ENCODE results near the gene BMP2. TPM values are rescaled to one million over a fixed set of nuclear protein-coding genes. Genes with fewer than 3 reads are reported as not detected.

Gene BMP2
- polyA plus RNA-seq, 1 donor (not counting 4 experiments of a cell fraction or from before 2014, with no cell fraction given) = 3.6 TPM

GRCh38 chr20:6719369-6719721 lies 48.1 kb upstream of the BMP2 start:
- H3K27ac ChIP-seq (ENCODE audit: control insufficient read depth, insufficient read depth, low read length) = no peak overlapping the region
- H4K20me1 ChIP-seq (ENCODE audit: control insufficient read depth, extremely low read depth, insufficient read depth, low read length) = no peaks in the 10 kb centered on the region
- peaks cover 13% of the 10 kb centered on the region for H3K4me1 ChIP-seq (ENCODE audit: control insufficient read depth, extremely low read depth, insufficient read depth, low read length)
- H2AFZ ChIP-seq (ENCODE audit: control insufficient read depth, low read length) = no peak overlapping the region
- no peaks in the 10 kb centered on the region for H3K27me3 ChIP-seq (ENCODE audit: control insufficient read depth, extremely low read depth, insufficient read depth, low read length)
- DNase-seq (ENCODE audit: low read depth, low spot score) (no peak), FAIRE-seq (peak; percentile 9)
- no peak overlapping the region for H3K9ac ChIP-seq (ENCODE audit: control insufficient read depth, extremely low read depth, insufficient read depth, low read length)
- dilution Hi-C loops (cut with MboI; ENCODE audit: extremely low pct_ligation_motif_present, low sequenced_read_pairs) = no loop called here
- no peaks in the 10 kb centered on the region for H3K9me1 ChIP-seq (ENCODE audit: control insufficient read depth, extremely low read depth, insufficient read depth, low read length)
- peaks cover 5% of the 10 kb centered on the region for H3K9me3 ChIP-seq (ENCODE audit: control insufficient read depth, low read depth, low read length)
- H3K4me3 ChIP-seq (ENCODE audit: control insufficient read depth in 2 of 3, extremely low read depth in 1 of 3, insufficient read depth in 2 of 3, low read depth in 1 of 3, low read length in 3 of 3) = no peak overlapping the region
- TF ChIP-seq EZH2 (IDR thresholded peaks at IDR 0.05; ENCODE audit: low read length) (no peak), CTCF (optimal IDR thresholded peaks at IDR 0.05 in 1 of 3, IDR thresholded peaks at IDR 0.05 in 1 of 3, conservative IDR thresholded peaks at IDR 0.05 in 1 of 3; ENCODE audit: extremely low read depth in 1 of 3, insufficient read depth in 2 of 3, low read length in 3 of 3) (no peak)
- no peaks in the 10 kb centered on the region for H3K79me2 ChIP-seq (ENCODE audit: control insufficient read depth, insufficient read depth, low read length)
- no peak overlapping the region for H3K4me2 ChIP-seq (ENCODE audit: control insufficient read depth, extremely low read depth, insufficient read depth, low read depth, low read length)
- H3K36me3 ChIP-seq (ENCODE audit: control insufficient read depth in 2 of 2, extremely low read depth in 1 of 2, insufficient read depth in 2 of 2, low read length in 2 of 2) = no peaks in the 10 kb centered on the region

DNA sequence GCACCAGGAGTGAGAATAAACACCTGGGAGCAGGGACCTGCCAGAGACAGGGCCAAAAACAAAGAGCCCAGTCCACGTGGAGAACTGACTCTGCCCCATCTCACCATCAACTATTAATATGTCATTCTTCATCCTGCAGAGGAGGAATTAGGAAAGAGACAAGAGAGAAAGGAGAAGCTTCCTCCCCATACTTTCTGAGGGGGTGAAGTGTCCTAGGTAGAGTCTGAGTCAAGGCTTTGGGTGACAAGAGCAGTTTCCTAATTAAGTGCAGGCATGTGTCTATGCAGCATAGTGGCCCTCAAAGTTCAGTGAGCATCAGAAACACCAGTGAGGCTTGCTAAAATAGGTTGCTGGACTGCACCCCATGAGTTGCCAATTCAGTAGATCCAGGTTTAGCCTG lies 40.7 kb upstream of the BMP2 start:
- H3K4me1 ChIP-seq (ENCODE audit: control insufficient read depth, extremely low read depth, insufficient read depth, low read length) = no peaks in the 10 kb centered on the region
- no peak overlapping the region for H3K9ac ChIP-seq (ENCODE audit: control insufficient read depth, extremely low read depth, insufficient read depth, low read length)
- no peak for TF ChIP-seq EZH2 (IDR thresholded peaks at IDR 0.05; ENCODE audit: low read length)
- no peak for TF ChIP-seq CTCF (optimal IDR thresholded peaks at IDR 0.05 in 1 of 3, IDR thresholded peaks at IDR 0.05 in 1 of 3, conservative IDR thresholded peaks at IDR 0.05 in 1 of 3; ENCODE audit: extremely low read depth in 1 of 3, insufficient read depth in 2 of 3, low read length in 3 of 3)
- no peaks in the 10 kb centered on the region for H3K9me3 ChIP-seq (ENCODE audit: control insufficient read depth, low read depth, low read length)
- no peak overlapping the region for H3K4me3 ChIP-seq (ENCODE audit: control insufficient read depth in 2 of 3, extremely low read depth in 1 of 3, insufficient read depth in 2 of 3, low read depth in 1 of 3, low read length in 3 of 3)
- H3K27me3 ChIP-seq (ENCODE audit: control insufficient read depth, extremely low read depth, insufficient read depth, low read length) = no peaks in the 10 kb centered on the region
- no peak overlapping the region for H3K27ac ChIP-seq (ENCODE audit: control insufficient read depth, insufficient read depth, low read length)
- H4K20me1 ChIP-seq (ENCODE audit: control insufficient read depth, extremely low read depth, insufficient read depth, low read length) = no peaks in the 10 kb centered on the region
- no peak overlapping the region for H2AFZ ChIP-seq (ENCODE audit: control insufficient read depth, low read length)
- H3K4me2 ChIP-seq (ENCODE audit: control insufficient read depth, extremely low read depth, insufficient read depth, low read depth, low read length) = no peak overlapping the region
- H3K36me3 ChIP-seq (ENCODE audit: control insufficient read depth in 2 of 2, extremely low read depth in 1 of 2, insufficient read depth in 2 of 2, low read length in 2 of 2) = no peaks in the 10 kb centered on the region
- no peak for FAIRE-seq
- dilution Hi-C loops (cut with MboI; ENCODE audit: extremely low pct_ligation_motif_present, low sequenced_read_pairs) = no loop called here
- no peaks in the 10 kb centered on the region for H3K9me1 ChIP-seq (ENCODE audit: control insufficient read depth, extremely low read depth, insufficient read depth, low read length)
- DNase-seq (ENCODE audit: low read depth, low spot score) = no peak
- no peaks in the 10 kb centered on the region for H3K79me2 ChIP-seq (ENCODE audit: control insufficient read depth, insufficient read depth, low read length)
